ENCODE results near the gene CD81.

Gene CD81

DNA sequence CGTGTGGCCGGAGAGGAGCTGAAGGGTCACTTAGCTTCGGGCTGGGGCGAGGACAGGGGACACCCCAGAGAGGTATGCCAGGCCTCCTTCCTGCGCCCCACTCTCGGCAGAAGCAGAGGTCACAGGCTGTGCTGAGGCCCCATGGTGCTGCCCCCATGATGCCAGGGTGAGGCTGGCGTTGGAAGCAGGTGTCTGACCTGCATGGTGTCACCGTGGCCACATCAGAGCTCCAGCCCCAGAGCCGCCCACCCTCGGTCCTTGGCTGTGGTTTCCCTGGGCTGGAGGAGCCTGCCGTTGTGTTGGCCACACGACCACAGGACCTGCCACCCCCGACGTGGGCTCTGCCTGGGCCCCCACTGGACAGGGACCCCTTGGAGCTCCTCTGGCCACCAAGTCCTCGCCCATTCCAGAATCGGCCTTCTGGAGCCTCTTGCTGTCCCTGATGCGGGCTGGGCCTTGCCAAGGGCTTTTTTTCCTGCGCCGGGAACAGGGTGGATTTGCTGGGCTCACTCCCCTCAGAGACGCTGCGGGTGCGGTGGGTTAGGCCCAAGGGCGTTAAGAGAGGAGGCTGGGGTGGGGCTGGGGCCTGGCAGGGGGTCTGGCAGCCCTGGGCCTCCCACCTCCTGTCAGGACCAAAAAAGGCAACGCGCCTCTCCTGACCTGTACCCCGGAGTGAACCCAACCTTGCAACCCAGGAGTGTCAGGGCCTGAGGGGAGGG, 15.3 kb downstream of the CD81 start:
- DNase-seq: no peak

DNA sequence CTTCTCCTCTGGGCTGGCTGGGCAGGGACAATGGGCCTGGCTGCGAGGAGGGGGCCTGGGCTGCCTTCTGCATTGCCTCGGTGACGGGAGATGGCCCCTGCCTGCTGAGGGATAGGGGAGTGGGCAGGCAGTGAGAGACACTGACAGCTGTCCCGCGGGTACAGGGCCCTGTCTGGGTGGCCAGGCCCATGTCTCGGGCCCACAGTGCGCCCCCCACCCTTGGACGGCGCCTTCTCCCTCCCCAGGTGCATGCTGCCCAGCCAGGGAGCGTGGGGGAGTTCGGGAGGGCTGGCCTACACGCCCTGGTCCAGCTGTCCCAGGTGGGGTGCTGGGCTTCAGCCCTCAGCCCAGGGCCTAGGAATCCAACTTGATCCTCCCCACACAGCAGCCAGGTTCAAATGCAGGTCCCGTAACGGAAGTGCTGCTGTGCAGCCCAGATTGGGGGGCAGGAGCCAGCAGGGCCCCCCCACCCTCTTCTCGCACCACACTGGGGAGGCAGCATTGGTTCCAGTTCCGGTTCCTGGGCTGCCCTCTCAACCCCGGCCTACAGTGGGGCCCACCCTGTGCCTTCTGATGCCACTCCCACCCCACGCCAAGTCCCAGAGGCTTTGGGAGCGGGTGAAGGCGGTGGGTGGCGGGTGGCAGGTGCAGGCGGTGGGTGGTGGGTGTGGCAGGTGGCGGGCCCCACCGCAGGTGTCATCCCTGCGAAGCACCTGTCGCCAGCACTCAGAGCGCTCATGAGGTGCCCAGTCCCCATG, 16.2 kb downstream of the CD81 start:
- no peak for DNase-seq

DNA sequence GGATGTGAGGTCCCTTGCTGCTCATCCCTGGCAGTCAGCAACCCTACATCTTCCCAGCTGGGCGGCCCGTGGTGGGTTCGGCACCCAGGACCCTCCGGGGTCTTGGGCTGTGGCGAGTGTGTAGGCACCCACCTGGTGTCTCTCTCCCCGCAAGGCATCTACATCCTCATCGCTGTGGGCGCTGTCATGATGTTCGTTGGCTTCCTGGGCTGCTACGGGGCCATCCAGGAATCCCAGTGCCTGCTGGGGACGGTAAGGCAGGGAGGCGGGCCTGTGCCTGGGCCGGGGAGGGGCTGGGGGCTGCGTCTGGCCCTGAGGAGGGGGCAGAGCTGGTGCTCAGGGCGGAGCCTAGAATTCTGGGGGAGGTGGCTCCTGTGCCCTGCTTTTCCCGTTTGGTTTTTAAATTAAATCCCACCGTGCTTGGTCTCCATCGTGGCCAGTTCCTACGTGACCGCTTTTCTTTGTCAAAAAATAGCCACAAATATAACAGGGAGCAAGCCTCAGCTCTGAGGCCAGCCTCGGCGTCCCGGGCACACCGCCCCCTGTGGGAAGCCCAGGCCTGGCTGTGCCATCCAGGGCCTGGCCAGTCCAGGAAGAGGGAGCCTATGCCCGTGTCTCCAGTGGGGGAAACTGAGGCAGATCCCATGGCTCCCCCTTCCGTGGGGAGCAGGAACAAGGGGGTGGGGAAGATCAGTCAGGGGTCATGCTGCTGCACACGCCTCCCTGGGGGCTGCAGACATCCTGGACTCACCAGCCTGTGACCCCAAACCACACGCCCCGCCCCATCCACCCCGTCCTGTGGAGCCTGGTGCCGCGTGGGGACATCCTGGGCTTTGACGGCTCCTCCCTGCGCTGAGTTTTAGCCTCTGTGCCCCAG, 17.1 kb downstream of the CD81 start:
- no peak for DNase-seq

DNA sequence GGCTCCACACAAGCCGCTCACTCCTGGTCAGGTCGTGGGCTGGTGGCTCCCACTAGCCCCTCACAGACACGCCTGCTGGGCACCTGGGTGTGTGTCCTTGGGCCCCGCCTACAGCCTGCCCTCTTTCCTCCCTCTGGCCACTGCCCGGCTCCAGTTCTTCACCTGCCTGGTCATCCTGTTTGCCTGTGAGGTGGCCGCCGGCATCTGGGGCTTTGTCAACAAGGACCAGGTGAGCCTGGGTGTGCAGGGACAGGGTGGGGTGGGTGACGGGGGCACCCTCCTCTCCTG, 17.7 kb downstream of the CD81 start:
- no peak for DNase-seq

DNA sequence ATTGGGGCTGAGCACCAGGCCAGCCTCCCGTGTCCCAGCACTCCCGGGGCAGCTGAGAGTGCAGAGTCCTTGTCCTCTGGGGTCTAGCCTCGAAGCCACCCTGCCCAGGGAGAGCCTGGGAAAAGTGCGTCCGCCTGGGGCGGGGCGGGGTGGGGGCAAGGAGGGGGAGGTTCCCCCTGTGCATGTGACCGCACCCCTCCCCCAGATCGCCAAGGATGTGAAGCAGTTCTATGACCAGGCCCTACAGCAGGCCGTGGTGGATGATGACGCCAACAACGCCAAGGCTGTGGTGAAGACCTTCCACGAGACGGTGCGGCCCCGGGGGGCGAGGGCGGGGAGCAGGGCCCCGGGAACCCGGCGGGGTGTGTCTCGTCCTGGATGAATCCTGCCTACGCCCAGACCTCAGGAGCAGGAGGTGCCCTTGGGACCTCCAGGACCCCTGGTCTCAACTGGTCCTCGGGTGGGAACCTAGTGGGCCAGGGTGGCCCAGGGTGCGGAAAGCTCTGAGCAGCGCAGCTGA, 18.2 kb downstream of the CD81 start:
- DNase-seq: no peak

DNA sequence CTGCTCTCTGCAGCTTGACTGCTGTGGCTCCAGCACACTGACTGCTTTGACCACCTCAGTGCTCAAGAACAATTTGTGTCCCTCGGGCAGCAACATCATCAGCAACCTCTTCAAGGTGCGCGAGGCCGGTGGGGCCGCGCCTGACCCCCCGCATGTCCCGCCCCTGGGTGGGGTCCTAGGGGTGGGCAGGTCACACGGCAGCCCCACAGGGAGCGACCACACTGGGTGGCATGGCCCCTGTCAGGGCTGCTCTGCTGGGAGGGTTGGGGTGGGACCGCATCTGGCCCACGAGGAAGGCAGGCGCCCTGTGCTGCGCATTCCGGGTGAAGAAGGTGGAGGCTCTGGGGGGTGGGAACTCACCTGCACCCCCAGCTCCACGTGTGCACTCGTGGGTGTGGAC, 18.7 kb downstream of the CD81 start:
- no peak for DNase-seq

DNA sequence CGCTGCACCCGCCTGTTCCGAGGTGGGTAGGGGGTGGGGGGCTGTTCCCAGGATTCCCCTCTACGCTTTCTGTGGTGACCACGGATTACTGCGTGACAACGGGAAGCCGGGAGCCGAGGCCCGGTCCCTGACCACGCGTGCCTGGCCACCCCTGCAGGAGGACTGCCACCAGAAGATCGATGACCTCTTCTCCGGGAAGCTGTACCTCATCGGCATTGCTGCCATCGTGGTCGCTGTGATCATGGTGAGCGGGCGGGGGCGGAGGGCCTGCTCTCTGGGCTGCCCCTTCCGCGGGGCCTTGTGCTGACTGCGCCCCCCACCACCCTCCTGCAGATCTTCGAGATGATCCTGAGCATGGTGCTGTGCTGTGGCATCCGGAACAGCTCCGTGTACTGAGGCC, 19.4 kb downstream of the CD81 start:
- DNase-seq: no peak

DNA sequence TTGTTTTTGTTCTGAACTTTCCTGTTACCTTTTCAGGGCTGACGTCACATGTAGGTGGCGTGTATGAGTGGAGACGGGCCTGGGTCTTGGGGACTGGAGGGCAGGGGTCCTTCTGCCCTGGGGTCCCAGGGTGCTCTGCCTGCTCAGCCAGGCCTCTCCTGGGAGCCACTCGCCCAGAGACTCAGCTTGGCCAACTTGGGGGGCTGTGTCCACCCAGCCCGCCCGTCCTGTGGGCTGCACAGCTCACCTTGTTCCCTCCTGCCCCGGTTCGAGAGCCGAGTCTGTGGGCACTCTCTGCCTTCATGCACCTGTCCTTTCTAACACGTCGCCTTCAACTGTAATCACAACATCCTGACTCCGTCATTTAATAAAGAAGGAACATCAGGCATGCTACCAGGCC, 19.9 kb downstream of the CD81 start:
- DNase-seq: no peak

DNA sequence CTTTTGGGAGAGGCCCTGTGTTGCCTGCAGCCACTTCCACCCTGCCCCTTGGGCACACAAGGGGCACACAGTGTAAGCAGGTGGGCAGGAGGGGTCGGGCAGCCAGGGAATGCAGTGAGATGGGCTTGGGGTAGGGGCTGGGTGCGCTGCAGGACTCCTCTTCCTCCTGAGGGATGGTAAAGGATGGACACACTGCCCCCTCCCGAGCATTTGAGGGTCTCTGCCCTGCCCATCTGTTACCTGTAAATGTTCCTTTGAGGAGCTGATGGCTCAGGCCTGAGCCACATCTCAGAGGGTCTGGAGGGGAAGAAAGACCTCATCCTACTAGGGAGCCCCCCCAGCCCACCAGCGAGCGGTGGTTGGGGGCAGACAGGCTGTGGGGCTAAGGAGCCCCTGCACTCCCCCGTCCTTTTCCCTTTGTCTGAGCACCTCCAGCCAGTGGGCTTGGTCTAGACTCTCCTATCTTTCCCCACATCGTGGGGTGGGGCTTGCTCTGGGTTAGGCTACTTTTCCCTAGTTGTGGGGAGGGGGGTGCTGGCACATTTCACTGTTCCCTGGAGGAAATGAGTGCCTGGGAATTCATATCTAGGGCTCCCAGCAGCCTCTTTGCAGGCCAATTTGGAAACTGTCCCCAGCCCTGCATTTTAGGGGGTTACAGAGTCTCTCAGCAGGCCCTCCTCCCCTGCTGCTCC, 21.7 kb downstream of the CD81 start:
- DNase-seq: no peak

DNA sequence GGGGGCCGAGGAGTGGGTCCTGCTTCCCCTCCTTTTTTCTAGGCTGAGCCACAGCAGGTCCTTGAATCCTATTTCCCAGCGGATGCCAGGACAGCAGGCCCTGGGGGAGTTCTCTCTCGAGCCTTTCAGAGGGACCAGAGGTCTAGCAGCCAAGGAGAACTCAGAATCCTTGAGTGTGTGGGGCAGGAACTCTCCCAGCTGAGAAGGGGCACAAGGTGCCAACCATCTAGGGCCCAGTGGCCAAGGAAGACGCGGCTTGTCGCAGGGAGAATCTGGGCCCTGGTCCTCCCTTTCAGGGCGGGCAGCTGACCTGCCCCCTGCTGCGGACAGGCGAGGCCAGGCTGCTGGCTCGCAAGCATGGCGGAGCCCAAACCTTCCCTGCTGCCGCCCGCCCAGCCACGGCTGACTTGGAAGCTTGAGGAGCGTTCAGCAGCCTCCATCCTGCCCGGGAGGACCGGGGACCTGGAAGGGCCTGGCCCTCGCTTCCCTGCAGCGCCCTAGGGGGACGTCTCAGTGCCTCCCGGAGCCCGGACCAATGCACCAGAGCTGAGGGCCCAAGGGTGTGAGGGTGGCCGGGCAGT, 22.5 kb downstream of the CD81 start:
- DNase-seq: peak; percentile 36

DNA sequence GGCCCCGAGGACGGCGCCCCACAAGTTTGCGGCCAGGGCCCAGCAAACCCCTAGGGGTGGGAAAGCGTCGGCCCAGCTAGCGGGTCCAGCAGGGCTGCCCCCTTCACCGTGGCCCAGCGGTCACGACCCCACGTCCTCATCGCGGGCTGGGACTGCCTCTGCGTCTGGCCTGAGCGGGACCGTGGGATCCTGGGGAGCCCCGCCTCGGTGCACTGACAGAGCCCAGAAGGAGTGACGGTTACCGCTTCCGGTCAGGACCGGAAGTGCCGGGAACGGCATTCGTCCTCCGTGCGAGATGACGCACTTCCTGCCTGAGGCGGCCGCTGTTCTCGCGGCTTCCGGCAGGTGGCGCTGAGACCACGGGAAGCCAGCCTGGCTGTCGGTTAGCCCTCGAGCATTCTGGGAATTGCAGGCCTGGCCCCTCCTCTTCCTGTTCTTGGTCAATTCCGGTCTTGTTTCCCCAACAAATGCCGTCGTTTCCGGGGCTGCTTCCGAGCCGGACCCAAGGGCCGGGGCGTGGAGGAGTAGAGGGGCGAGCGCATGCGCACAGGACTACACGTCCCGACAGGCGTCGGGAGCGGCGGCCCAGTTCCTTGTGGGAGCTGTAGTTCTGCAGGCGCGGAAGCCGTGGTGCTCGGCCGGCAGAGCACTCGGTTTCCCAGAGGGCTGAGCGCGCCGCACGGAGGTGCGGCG, 23.1 kb downstream of the CD81 start, which contains the start of gene TSSC4:
Gene TSSC4 (plus strand): TSS at position 682 of the 693 bp plus-strand sequence. CDS start 1,884 bp downstream, outside the sequence.
- peak; percentile 99 for DNase-seq

DNA sequence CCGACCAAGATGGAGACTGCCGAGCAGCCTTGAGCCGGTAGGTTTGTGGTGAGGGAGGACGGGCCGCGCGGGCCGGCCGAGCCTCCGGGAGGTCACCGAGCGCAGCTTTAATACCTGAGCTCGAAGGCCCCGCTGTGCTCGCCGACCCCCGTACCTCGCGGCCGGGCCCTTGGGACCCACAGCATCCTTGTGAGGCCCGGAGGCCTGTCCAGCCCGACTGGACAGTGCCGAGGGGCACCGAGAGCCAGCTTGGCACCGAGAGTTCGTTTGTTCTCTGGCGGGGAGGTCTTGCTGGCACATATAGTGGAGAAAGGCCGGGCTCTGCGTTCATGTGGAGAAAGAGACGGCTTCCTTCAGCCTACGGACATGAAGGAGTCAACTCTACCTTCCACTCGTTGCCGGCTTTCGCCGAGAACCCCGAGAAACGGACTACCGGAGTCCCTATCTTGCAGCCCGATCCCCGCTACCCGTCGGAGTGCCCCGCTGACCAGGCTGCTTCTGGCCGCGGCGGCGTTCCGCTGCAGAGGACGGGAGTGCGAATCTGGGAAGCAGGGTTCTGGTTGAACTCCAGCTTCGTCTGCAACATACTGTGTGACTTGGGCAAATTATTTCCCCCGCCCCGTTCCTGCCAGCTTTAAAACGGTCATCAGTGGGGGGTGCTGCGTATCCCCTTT, 23.8 kb downstream of the CD81 start:
- DNase-seq: no peak

DNA sequence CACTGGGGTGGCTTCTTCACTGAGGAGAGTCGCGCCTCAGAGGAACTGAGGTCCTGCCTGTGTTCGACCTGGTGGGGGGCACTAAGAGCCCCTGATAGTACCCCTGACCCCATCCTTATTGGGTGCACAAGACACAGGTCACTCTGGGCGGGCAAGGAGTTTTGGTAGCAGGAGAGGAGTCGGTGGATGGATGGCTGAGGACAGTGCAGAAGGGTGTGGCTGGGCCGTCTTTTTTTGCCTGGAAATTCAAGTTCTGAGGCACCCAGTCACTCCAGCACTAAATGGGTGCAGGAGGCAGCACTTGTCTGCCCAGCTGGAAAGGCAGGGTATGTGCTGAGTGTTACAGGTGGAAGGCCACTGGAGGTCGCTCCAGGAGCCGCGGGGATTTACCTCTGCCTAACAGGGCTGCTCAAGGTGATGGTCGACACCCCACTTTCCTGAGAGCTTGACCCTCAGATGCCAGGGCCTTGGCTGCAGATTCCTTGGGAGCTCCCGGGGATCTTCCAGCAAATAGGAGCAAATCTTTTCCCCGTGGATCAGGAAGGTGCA, 24.4 kb downstream of the CD81 start:
- DNase-seq: no peak

DNA sequence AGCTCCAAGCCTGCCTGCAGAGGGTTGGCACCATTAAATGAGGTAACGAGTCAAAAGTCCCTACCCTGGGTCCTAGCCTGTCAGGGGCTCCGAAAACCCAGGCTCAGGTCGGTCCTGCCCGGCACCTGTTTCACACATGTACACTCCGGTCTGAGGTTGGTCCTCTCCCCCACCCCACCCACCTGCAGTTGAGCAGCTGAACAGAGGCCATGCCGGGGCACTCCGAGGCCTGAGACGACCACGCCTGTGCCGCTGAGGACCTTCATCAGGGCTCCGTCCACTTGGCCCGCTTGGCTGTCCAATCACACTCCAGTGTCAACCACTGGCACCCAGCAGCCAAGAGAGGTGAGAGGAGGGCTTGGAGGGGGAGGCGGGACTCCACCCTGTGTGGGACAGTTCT, 25.0 kb downstream of the CD81 start:
- no peak for DNase-seq

DNA sequence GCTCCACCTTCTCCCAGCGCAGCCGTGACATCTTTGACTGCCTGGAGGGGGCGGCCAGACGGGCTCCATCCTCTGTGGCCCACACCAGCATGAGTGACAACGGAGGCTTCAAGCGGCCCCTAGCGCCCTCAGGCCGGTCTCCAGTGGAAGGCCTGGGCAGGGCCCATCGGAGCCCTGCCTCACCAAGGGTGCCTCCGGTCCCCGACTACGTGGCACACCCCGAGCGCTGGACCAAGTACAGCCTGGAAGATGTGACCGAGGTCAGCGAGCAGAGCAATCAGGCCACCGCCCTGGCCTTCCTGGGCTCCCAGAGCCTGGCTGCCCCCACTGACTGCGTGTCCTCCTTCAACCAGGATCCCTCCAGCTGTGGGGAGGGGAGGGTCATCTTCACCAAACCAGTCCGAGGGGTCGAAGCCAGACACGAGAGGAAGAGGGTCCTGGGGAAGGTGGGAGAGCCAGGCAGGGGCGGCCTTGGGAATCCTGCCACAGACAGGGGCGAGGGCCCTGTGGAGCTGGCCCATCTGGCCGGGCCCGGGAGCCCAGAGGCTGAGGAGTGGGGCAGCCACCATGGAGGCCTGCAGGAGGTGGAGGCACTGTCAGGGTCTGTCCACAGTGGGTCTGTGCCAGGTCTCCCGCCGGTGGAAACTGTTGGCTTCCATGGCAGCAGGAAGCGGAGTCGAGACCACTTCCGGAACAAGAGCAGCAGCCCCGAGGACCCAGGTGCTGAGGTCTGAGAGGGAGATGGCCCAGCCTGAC, 26.0 kb downstream of the CD81 start:
- DNase-seq: no peak

DNA sequence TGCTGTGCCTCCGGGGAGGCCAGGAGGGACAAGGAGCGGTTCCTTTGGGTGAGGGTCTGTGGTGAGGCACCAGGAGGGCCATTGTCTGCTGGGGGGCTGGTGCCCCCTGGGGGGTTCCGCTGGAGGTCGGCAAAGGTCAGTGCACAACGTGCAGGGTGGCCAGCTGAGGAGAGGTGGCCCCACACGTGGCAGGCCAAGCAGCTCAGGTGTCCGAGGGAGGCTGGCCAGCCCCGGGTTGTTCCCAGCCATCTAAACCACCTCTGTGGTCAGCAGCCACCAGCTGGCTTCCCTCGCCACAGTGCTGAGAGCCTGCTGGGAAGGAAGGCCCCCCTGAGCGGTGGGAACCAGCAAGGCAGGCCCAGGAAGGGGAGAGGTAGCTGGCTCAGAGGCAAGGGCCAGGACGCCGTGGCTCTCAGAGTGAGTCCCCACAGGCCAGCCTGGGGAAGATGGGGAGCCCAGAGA, 27.7 kb downstream of the CD81 start:
- DNase-seq: no peak

DNA sequence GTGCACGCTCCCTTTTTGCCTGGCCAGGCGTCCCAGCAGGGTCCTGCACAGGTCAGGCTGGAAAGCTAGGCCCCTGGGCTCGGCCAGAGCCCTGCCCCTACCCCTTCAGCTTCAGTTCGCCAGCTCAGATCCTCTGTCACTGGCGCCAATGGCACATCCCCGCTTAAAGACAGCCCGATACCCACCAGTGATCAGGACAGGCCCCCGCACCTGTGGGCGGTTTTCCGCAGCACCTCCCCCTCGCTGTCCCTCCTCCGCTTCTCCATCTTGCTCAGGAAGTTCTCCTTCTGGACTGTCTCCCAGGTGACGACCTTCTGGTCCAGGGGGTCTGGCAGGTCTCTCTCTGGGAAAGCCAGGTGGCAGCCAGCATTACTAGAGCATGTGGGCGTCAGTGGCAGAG, 29.3 kb downstream of the CD81 start:
- no peak for DNase-seq

DNA sequence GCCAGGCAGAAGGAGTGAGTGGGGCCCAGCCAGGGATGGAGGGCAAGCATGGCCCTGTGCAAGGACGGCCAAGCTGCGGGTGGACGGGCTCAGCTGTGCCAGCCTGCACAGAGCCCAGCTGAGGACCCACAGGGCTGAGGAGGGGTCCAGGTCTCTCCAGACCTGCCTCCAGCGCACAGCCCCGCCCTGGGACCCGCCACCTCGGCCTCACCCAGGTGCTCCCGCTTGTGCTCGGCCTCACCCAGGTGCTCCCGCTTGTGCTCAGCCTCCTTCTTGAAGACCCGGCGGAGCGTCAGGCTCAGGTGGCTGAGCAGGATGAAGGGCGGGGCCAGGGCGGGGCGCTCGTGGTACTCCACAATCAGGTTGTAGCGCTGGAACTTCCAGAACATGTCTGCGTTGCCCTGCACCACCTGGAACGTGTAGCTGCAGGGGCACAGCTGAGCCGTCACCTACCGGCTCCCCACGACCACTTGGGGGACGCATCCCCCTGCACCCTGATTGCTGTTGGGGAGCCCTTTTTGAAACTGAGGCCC, 29.8 kb downstream of the CD81 start:
- no peak for DNase-seq

DNA sequence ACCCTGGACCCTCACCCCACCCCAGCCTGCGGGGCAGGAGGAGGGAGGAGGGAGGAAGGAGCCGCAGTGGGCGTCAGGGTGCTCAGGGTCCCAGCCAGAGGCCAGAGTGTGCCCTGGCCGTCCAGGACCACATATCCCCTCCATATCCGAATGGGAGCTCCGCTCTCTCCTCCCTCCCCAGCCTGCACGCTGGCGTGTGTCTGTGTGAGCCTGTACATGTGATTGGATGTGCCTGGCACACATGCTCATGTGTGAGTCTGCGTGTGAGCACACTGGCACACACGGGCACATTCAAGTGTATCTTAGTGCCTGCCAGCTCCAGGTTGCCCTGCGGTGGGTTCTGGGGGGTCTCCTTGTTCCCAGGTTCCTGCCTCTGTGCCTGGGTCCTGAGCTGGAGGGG, 31.6 kb downstream of the CD81 start:
- DNase-seq: no peak

DNA sequence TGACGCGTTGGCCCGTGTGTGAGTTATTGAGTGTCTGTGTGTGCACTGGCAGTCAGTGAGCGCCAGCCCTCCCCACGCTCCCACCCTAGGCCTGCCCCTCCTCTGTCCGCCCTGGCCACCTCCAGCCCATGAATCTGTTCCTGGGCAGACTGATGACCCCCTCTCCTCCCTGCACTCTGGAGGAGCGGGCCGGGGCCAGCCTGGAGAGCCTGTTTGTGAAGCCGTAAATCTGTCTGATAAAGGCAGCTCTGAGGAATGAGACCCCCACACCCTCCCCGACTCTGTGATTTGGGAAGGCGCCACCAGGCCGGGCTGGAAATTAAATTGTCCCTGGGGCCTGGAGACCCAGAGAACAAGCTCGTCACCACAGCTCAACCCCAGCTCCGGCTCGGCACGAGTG, 32.0 kb downstream of the CD81 start:
- DNase-seq: no peak
